H1 (cell line): ENCODE data around the gene RBMS1. TPM values are rescaled to one million over a fixed set of nuclear protein-coding genes. Genes with fewer than 3 reads are reported as not detected.

ENCODE experiments used
- CEBPB ChIP-seq: IDR thresholded peaks from 2 replicates; pipeline ENCODE4 v1.6.1; 2012; ENCODE audit warnings: low read depth, low read length
- CHD1 ChIP-seq: IDR thresholded peaks from 2 replicates; pipeline ENCODE4 v1.6.1; 2012; ENCODE audit warnings: low read depth, low read length, improper control_type of control experiment
- JUND ChIP-seq: IDR thresholded peaks from 2 replicates; pipeline ENCODE4 v1.6.1; 2011; ENCODE audit warnings: mild to moderate bottlenecking, improper control_type of control experiment, low read length
- SIX5 ChIP-seq: IDR thresholded peaks from 2 replicates; pipeline ENCODE4 v1.6.1; 2011; ENCODE audit warnings: mild to moderate bottlenecking, low read depth, low read length
- SUZ12 ChIP-seq: fragments of 200-600 bp; sonication (generic); IDR thresholded peaks from 2 replicates; pipeline ENCODE4 v1.6.1; 2012; ENCODE audit warnings: mild to moderate bottlenecking, inconsistent platforms, low read length, moderate library complexity, mixed read lengths
- TCF12 ChIP-seq: IDR thresholded peaks from 2 replicates; pipeline ENCODE4 v1.6.1; 2011; ENCODE audit warnings: low read depth, mild to moderate bottlenecking, low read length
- TEAD4 ChIP-seq: IDR thresholded peaks from 2 replicates; pipeline ENCODE4 v1.6.1; 2012; ENCODE audit warnings: low read depth, low read length, inconsistent platforms, mixed read lengths
- polyA plus RNA-seq, 7 experiments: library from polyadenylated mRNA; depleted of rRNA in 3 of 7; stranded (reverse) in 5 of 7; unstranded in 2 of 7; fragments of >200 nt in 5 of 7; fragments of 200-250 nt in 2 of 7; gene quantifications; 1 replicate in 5 of 7; 2 replicates in 1 of 7; 4 replicates in 1 of 7; pipeline versions ENCODE4 v1.2.1 to v1.2.3, GENCODE V29; 2011 to 2013; ENCODE audit warnings: missing spikeins in 2 of 7, mixed read lengths in 2 of 7
- total RNA-seq: library from RNA; stranded (reverse); fragmentation: NEBNext Ultra II Directional; extraction: Animal tissue kit (Norgen Biotek cat#: 25700); gene quantifications from 2 replicates; pipeline ENCODE4 v1.2.1, GENCODE V29; 2021
- TF ChIP-seq, protein P1 (sequence below), 3 experiments: IDR thresholded peaks; 1 replicate in 2 of 3; 2 replicates in 1 of 3; pipeline versions ENCODE4 v1.5.1 to v1.6.1; 2011; ENCODE audit warnings: low read length in 3 of 3, mild to moderate bottlenecking in 3 of 3, inconsistent platforms in 2 of 3, low read depth in 1 of 3, moderate library complexity in 1 of 3; ENCODE audit not compliant: insufficient read depth in 1 of 3; ENCODE audit errors: control extremely low read depth in 1 of 3

RBMS1 gene
- total and polyA plus RNA-seq, 2 of the 8 experiments (the other 6 are each of a cell fraction or from before 2014, with no cell fraction given), result 53.7 to 60.0 TPM

DNA sequence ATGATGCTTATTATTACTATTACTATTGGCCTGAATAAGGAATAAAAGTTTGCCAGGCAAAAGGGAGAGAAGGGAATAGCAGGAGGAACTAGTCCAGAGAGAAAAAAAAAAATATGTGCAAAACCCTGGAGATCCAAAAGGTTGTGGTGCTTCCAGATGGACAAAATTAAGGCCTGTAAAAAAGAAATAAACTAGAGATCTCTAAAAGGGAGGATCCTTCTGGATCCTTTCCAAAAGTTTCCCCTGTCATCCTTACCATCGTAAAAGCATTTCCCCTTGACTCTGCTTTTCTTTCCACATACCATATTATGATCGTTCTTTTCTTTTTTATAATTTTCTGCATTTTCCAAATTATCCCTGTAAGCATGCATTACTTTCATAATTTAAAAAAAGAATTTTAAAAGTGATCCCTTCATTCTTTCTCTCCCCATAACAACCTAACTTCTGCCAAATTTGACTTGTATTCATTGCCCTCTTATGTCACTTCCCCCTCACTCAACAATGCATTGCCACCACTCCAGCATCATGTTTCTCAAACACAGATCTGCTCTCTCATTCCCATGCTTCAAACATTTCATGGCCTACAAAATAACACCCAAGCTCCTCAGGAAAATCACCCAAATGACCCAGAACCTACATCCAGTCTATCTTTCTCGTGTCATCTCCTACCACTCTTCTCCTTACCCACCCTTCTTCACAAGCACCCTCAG lies 40.3 kb downstream of the RBMS1 start (continued):
- no peak for TF ChIP-seq SUZ12
- no peak for TF ChIP-seq TEAD4
- TF ChIP-seq, protein P1, sequence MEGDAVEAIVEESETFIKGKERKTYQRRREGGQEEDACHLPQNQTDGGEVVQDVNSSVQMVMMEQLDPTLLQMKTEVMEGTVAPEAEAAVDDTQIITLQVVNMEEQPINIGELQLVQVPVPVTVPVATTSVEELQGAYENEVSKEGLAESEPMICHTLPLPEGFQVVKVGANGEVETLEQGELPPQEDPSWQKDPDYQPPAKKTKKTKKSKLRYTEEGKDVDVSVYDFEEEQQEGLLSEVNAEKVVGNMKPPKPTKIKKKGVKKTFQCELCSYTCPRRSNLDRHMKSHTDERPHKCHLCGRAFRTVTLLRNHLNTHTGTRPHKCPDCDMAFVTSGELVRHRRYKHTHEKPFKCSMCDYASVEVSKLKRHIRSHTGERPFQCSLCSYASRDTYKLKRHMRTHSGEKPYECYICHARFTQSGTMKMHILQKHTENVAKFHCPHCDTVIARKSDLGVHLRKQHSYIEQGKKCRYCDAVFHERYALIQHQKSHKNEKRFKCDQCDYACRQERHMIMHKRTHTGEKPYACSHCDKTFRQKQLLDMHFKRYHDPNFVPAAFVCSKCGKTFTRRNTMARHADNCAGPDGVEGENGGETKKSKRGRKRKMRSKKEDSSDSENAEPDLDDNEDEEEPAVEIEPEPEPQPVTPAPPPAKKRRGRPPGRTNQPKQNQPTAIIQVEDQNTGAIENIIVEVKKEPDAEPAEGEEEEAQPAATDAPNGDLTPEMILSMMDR (IDR thresholded peaks at IDR 0.05; ENCODE audit: control extremely low read depth in 1 of 3, insufficient read depth in 1 of 3, low read depth in 1 of 3, low read length in 3 of 3), result no peak
- no peak for TF ChIP-seq CHD1
- TF ChIP-seq CEBPB, result no peak
- no peak for TF ChIP-seq JUND
- TF ChIP-seq TCF12, result no peak
- no peak for TF ChIP-seq SIX5
